Measurements from ENCODE around the gene MAB21L3.

MAB21L3 gene

GRCh38 chr1:116111524-116112021, 374 bp downstream of the MAB21L3 start:
- Histone ChIP-seq H3K36me3 (ENCODE audit: control insufficient read depth, insufficient read depth, low read length) (no peaks in the 10 kb centered on the region), H3K9ac (ENCODE audit: low read depth, low read length) (no peak overlapping the region), H3K4me3 (ENCODE audit: low read depth, low read length) (no peak overlapping the region), H3K27me3 (ENCODE audit: control insufficient read depth, insufficient read depth, low read length) (no peaks in the 10 kb centered on the region), H3K4me1 (ENCODE audit: control insufficient read depth, insufficient read depth, low read length) (no peaks in the 10 kb centered on the region), H3K9me3 (ENCODE audit: control insufficient read depth, insufficient read depth, low read length) (no peaks in the 10 kb centered on the region), H3K27ac (ENCODE audit: low read depth, low read length) (peak overlapping the region; percentile 14)

- no peaks in the 10 kb centered on the region for H3K4me1 ChIP-seq (ENCODE audit: control insufficient read depth, insufficient read depth, low read length)
- H3K27me3 ChIP-seq (ENCODE audit: control insufficient read depth, insufficient read depth, low read length): no peaks in the 10 kb centered on the region
- no peaks in the 10 kb centered on the region for H3K9me3 ChIP-seq (ENCODE audit: control insufficient read depth, insufficient read depth, low read length)
- H3K36me3 ChIP-seq (ENCODE audit: control insufficient read depth, insufficient read depth, low read length): no peaks in the 10 kb centered on the region
- no peak overlapping the region for H3K27ac ChIP-seq (ENCODE audit: low read depth, low read length)
- no peak overlapping the region for H3K4me3 ChIP-seq (ENCODE audit: low read depth, low read length)
- H3K9ac ChIP-seq (ENCODE audit: low read depth, low read length): no peak overlapping the region
Observed at GRCh38 chr1:116112388-116113140, 1.4 kb downstream of the MAB21L3 start.

GRCh38 chr1:116113615-116114014, 2.4 kb downstream of the MAB21L3 start:
- no peaks in the 10 kb centered on the region for H3K36me3 ChIP-seq (ENCODE audit: control insufficient read depth, insufficient read depth, low read length)
- H3K9me3 ChIP-seq (ENCODE audit: control insufficient read depth, insufficient read depth, low read length): no peaks in the 10 kb centered on the region
- H3K4me3 ChIP-seq (ENCODE audit: low read depth, low read length): no peak overlapping the region
- H3K27me3 ChIP-seq (ENCODE audit: control insufficient read depth, insufficient read depth, low read length): no peaks in the 10 kb centered on the region
- no peak overlapping the region for H3K27ac ChIP-seq (ENCODE audit: low read depth, low read length)
- H3K9ac ChIP-seq (ENCODE audit: low read depth, low read length): no peak overlapping the region
- no peaks in the 10 kb centered on the region for H3K4me1 ChIP-seq (ENCODE audit: control insufficient read depth, insufficient read depth, low read length)

GRCh38 chr1:116115476-116116439, 4.6 kb downstream of the MAB21L3 start:
- Histone ChIP-seq H3K36me3 (ENCODE audit: control insufficient read depth, insufficient read depth, low read length) (no peaks in the 10 kb centered on the region), H3K4me1 (ENCODE audit: control insufficient read depth, insufficient read depth, low read length) (no peaks in the 10 kb centered on the region), H3K4me3 (ENCODE audit: low read depth, low read length) (no peak overlapping the region), H3K9me3 (ENCODE audit: control insufficient read depth, insufficient read depth, low read length) (no peaks in the 10 kb centered on the region), H3K27ac (ENCODE audit: low read depth, low read length) (no peak overlapping the region), H3K9ac (ENCODE audit: low read depth, low read length) (no peak overlapping the region), H3K27me3 (ENCODE audit: control insufficient read depth, insufficient read depth, low read length) (no peaks in the 10 kb centered on the region)

GRCh38 chr1:116118471-116118870, 7.3 kb downstream of the MAB21L3 start:
- no peaks in the 10 kb centered on the region for H3K27me3 ChIP-seq (ENCODE audit: control insufficient read depth, insufficient read depth, low read length)
- H3K4me3 ChIP-seq (ENCODE audit: low read depth, low read length): no peak overlapping the region
- no peaks in the 10 kb centered on the region for H3K9me3 ChIP-seq (ENCODE audit: control insufficient read depth, insufficient read depth, low read length)
- H3K27ac ChIP-seq (ENCODE audit: low read depth, low read length): no peak overlapping the region
- H3K36me3 ChIP-seq (ENCODE audit: control insufficient read depth, insufficient read depth, low read length): no peaks in the 10 kb centered on the region
- H3K9ac ChIP-seq (ENCODE audit: low read depth, low read length): no peak overlapping the region
- no peaks in the 10 kb centered on the region for H3K4me1 ChIP-seq (ENCODE audit: control insufficient read depth, insufficient read depth, low read length)

GRCh38 chr1:116119876-116120275, 8.7 kb downstream of the MAB21L3 start:
- H3K27ac ChIP-seq (ENCODE audit: low read depth, low read length): no peak overlapping the region
- H3K27me3 ChIP-seq (ENCODE audit: control insufficient read depth, insufficient read depth, low read length): no peaks in the 10 kb centered on the region
- no peak overlapping the region for H3K9ac ChIP-seq (ENCODE audit: low read depth, low read length)
- no peaks in the 10 kb centered on the region for H3K36me3 ChIP-seq (ENCODE audit: control insufficient read depth, insufficient read depth, low read length)
- H3K4me3 ChIP-seq (ENCODE audit: low read depth, low read length): no peak overlapping the region
- H3K9me3 ChIP-seq (ENCODE audit: control insufficient read depth, insufficient read depth, low read length): no peaks in the 10 kb centered on the region
- no peaks in the 10 kb centered on the region for H3K4me1 ChIP-seq (ENCODE audit: control insufficient read depth, insufficient read depth, low read length)

GRCh38 chr1:116122955-116123757, 12.0 kb downstream of the MAB21L3 start:
- Histone ChIP-seq H3K9me3 (ENCODE audit: control insufficient read depth, insufficient read depth, low read length) (no peaks in the 10 kb centered on the region), H3K9ac (ENCODE audit: low read depth, low read length) (no peak overlapping the region), H3K4me3 (ENCODE audit: low read depth, low read length) (no peak overlapping the region), H3K27ac (ENCODE audit: low read depth, low read length) (peak overlapping the region; percentile 59), H3K4me1 (ENCODE audit: control insufficient read depth, insufficient read depth, low read length) (no peaks in the 10 kb centered on the region), H3K36me3 (ENCODE audit: control insufficient read depth, insufficient read depth, low read length) (no peaks in the 10 kb centered on the region), H3K27me3 (ENCODE audit: control insufficient read depth, insufficient read depth, low read length) (no peaks in the 10 kb centered on the region)

- no peak overlapping the region for H3K27ac ChIP-seq (ENCODE audit: low read depth, low read length)
- no peaks in the 10 kb centered on the region for H3K27me3 ChIP-seq (ENCODE audit: control insufficient read depth, insufficient read depth, low read length)
- H3K9ac ChIP-seq (ENCODE audit: low read depth, low read length): no peak overlapping the region
- no peak overlapping the region for H3K4me3 ChIP-seq (ENCODE audit: low read depth, low read length)
- no peaks in the 10 kb centered on the region for H3K4me1 ChIP-seq (ENCODE audit: control insufficient read depth, insufficient read depth, low read length)
- H3K9me3 ChIP-seq (ENCODE audit: control insufficient read depth, insufficient read depth, low read length): no peaks in the 10 kb centered on the region
- no peaks in the 10 kb centered on the region for H3K36me3 ChIP-seq (ENCODE audit: control insufficient read depth, insufficient read depth, low read length)
Observed at GRCh38 chr1:116123837-116124533, 12.8 kb downstream of the MAB21L3 start.

GRCh38 chr1:116125758-116126157, 14.6 kb downstream of the MAB21L3 start:
- Histone ChIP-seq H3K27ac (ENCODE audit: low read depth, low read length) (no peak overlapping the region), H3K4me1 (ENCODE audit: control insufficient read depth, insufficient read depth, low read length) (no peaks in the 10 kb centered on the region), H3K27me3 (ENCODE audit: control insufficient read depth, insufficient read depth, low read length) (no peaks in the 10 kb centered on the region), H3K9me3 (ENCODE audit: control insufficient read depth, insufficient read depth, low read length) (no peaks in the 10 kb centered on the region), H3K36me3 (ENCODE audit: control insufficient read depth, insufficient read depth, low read length) (no peaks in the 10 kb centered on the region), H3K4me3 (ENCODE audit: low read depth, low read length) (no peak overlapping the region), H3K9ac (ENCODE audit: low read depth, low read length) (no peak overlapping the region)

GRCh38 chr1:116126281-116126680, 15.1 kb downstream of the MAB21L3 start:
- Histone ChIP-seq H3K9ac (ENCODE audit: low read depth, low read length) (no peak overlapping the region), H3K9me3 (ENCODE audit: control insufficient read depth, insufficient read depth, low read length) (no peaks in the 10 kb centered on the region), H3K4me3 (ENCODE audit: low read depth, low read length) (no peak overlapping the region), H3K4me1 (ENCODE audit: control insufficient read depth, insufficient read depth, low read length) (no peaks in the 10 kb centered on the region), H3K36me3 (ENCODE audit: control insufficient read depth, insufficient read depth, low read length) (no peaks in the 10 kb centered on the region), H3K27me3 (ENCODE audit: control insufficient read depth, insufficient read depth, low read length) (no peaks in the 10 kb centered on the region), H3K27ac (ENCODE audit: low read depth, low read length) (no peak overlapping the region)
